A673 (cell line): ENCODE results near the gene UQCRHL. TPM values are rescaled to one million over a fixed set of nuclear protein-coding genes. Genes with fewer than 3 reads are reported as not detected.
A peak's percentile ranks its signal among the peaks of the same experiment; 100 is the strongest.
"Not testable (repeated sequence)": the region's sequence is repeated elsewhere in the genome, so short reads cannot be mapped to it uniquely, and the experiment has no call there.

Source experiments
- BruUV-seq: library from RNA; stranded (reverse); fragments of 400-500 nt; replicated peaks from 2 replicates; lab custom pipeline; 2021; lab: Mats Ljungman, UMichigan
- CTCF ChIA-PET: fragments of 300-600 bp; sonication (Branson Sonifier 250); formaldehyde crosslinking; loops from one replicate; lab custom pipeline; 2022; ENCODE audit warnings: antibody characterized with exemption; lab: Charles Lee
- POLR2A ChIA-PET: fragments of 300-600 bp; sonication (Branson Sonifier 250); formaldehyde crosslinking; loops from one replicate; lab custom pipeline; 2022; ENCODE audit warnings: antibody characterized with exemption; ENCODE audit not compliant: low non-redundant PET; lab: Charles Lee
- DNase-seq: peaks from one replicate; pipeline ENCODE4 v3.0.0-alpha.2; 2015; ENCODE audit warnings: low spot score
- H3K27ac ChIP-seq: fragments of 200-600 bp; sonication (generic); 2 replicates; pipeline ENCODE4 v1.5.1; 2016; ENCODE audit warnings: mixed run types, low read depth, mild to moderate bottlenecking, mixed read lengths, antibody characterized with exemption, low read length; ENCODE audit not compliant: poor library complexity, severe bottlenecking
- H3K27me3 ChIP-seq: fragments of 200-600 bp; sonication (generic); replicated peaks from 2 replicates; pipeline ENCODE4 v1.6.1; 2017; ENCODE audit warnings: mixed run types, low read depth, mild to moderate bottlenecking, mixed read lengths, antibody characterized with exemption, low read length; ENCODE audit not compliant: insufficient read depth, poor library complexity
- H3K36me3 ChIP-seq: fragments of 200-600 bp; sonication (generic); 2 replicates; pipeline ENCODE4 v1.6.1; 2016; ENCODE audit warnings: mixed run types, mild to moderate bottlenecking, mixed read lengths, antibody characterized with exemption, low read length; ENCODE audit not compliant: insufficient read depth, poor library complexity, severe bottlenecking
- H3K4me1 ChIP-seq: fragments of 200-600 bp; sonication (generic); 2 replicates; pipeline ENCODE4 v1.6.1; 2017; ENCODE audit warnings: mixed run types, mild to moderate bottlenecking, mixed read lengths, antibody characterized with exemption, low read length; ENCODE audit not compliant: insufficient read depth, poor library complexity, severe bottlenecking
- H3K4me3 ChIP-seq: fragments of 200-600 bp; sonication (generic); 2 replicates; pipeline ENCODE4 v1.5.1; 2016; ENCODE audit warnings: low read depth, mixed run types, mild to moderate bottlenecking, mixed read lengths, low read length; ENCODE audit not compliant: poor library complexity, severe bottlenecking
- H3K9me3 ChIP-seq: fragments of 200-600 bp; sonication (generic); 2 replicates; pipeline ENCODE4 v1.6.1; 2016; ENCODE audit warnings: mixed run types, low read depth, mild to moderate bottlenecking, mixed read lengths, antibody characterized with exemption, low read length; ENCODE audit not compliant: poor library complexity, severe bottlenecking
- EZH2 ChIP-seq: fragments of 200-600 bp; sonication (generic); IDR thresholded peaks from 2 replicates; pipeline ENCODE4 v1.6.1; 2017; ENCODE audit warnings: borderline replicate concordance, low read depth, mild to moderate bottlenecking, mixed read lengths, antibody characterized with exemption, low read length; ENCODE audit not compliant: poor library complexity, severe bottlenecking
- intact Hi-C: fragments of 100-400 bp; cut with micrococcal nuclease; formaldehyde crosslinking; loops from one replicate; pipeline ENCODE4 v1.10.0; 2022; ENCODE audit not compliant: unreplicated experiment
- total RNA-seq: library from RNA; stranded (reverse); gene quantifications from 2 replicates; pipeline ENCODE4 v1.2.3, GENCODE V29; 2021
- TF ChIP-seq, protein P1 (sequence below): fragments of 300-800, 200-600 bp; sonication (generic); conservative IDR thresholded peaks from 2 replicates; pipeline ENCODE4 v1.5.1; 2017; ENCODE audit warnings: low read depth, mild to moderate bottlenecking, antibody characterized with exemption, low read length, moderate library complexity, mixed read lengths

UQCRHL gene
- total RNA-seq, 1 experiment from 2014 or later = 4.1 TPM

GRCh38 chr1:15836772-15837669 lies 29.6 kb upstream of the UQCRHL start:
- Histone ChIP-seq H3K27ac (no peak overlapping the region), H3K4me3 (no peak overlapping the region), H3K36me3 (no peaks in the 10 kb centered on the region), H3K4me1 (peaks cover 12% of the 10 kb centered on the region), H3K9me3 (no peaks in the 10 kb centered on the region), H3K27me3 (no peaks in the 10 kb centered on the region)
- TF ChIP-seq, protein P1, sequence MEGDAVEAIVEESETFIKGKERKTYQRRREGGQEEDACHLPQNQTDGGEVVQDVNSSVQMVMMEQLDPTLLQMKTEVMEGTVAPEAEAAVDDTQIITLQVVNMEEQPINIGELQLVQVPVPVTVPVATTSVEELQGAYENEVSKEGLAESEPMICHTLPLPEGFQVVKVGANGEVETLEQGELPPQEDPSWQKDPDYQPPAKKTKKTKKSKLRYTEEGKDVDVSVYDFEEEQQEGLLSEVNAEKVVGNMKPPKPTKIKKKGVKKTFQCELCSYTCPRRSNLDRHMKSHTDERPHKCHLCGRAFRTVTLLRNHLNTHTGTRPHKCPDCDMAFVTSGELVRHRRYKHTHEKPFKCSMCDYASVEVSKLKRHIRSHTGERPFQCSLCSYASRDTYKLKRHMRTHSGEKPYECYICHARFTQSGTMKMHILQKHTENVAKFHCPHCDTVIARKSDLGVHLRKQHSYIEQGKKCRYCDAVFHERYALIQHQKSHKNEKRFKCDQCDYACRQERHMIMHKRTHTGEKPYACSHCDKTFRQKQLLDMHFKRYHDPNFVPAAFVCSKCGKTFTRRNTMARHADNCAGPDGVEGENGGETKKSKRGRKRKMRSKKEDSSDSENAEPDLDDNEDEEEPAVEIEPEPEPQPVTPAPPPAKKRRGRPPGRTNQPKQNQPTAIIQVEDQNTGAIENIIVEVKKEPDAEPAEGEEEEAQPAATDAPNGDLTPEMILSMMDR = no peak
- TF ChIP-seq EZH2 = no peak
- ChIA-PET POLR2A (no interaction called here), CTCF (interaction anchor here (0.7 kb wide), 1 partner anchor 45 kb away, joined by 4 read pairs; no protein-coding TSS in a partner anchor)
- DNase-seq = no peak
- intact Hi-C loops = no loop called here
- BruUV-seq = no TSS peak

GRCh38 chr1:15836511-15836771 lies 29.0 kb upstream of the UQCRHL start:
- H3K27me3 ChIP-seq, DNase-seq, H3K36me3 ChIP-seq, H3K9me3 ChIP-seq, POLR2A ChIA-PET, intact Hi-C loops: not testable (repeated sequence)
- TSS peak; percentile 89 for BruUV-seq
- Histone ChIP-seq H3K27ac (peak overlapping the region; percentile 100), H3K4me3 (peak overlapping the region; percentile 61), H3K4me1 (peaks cover 12% of the 10 kb centered on the region)
- CTCF ChIA-PET = interaction anchor here (0.7 kb wide), 1 partner anchor 44 kb away, joined by 4 read pairs; no protein-coding TSS in a partner anchor

DNA sequence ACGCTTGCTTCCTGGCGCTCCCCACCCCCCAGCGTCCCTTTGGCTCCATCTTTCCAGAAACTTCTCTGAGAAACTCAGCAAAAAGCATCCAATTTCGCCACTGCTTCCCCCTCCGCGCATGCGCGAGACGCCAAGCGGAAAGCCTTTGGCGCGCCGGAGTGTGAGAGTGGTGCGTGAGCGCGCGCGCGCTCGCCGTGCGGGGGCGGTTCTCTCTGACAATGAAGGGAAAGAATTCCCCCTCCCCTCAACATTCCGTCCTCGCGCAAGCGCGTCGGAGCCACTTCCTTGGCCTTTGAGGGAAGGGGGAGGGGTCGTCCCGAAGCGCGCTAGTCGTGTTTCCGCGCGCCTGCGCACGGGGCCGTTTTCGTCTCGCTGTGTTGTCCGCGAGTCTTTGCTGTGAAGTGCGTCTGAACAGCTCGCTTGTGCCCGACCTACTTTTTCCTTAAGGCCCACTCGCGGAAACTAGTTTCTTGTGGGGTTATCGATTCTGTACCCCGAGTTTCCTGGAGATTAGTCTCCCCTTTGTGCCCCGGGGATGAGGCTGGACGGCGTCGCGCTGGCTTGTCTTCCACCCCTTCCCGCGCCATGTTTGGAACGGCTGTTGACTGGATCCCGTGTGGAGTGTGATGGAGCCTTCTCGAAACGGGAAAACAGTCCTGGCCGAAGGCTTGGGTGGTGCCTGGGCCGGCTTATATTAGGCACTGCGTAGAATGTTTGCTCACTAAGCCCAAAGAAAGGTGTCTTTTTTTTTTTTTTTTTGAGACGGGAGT lies 28.5 kb upstream of the UQCRHL start:
- POLR2A ChIA-PET = no interaction called here
- TF ChIP-seq EZH2 = no peak
- TF ChIP-seq, protein P1 = no peak
- peaks cover 12% of the 10 kb centered on the region for H3K4me1 ChIP-seq
- peak; percentile 100 for DNase-seq
- H3K4me3 ChIP-seq = peak overlapping the region; percentile 61
- CTCF ChIA-PET = interaction anchor here (0.7 kb wide), 1 partner anchor 44 kb away, joined by 4 read pairs; no protein-coding TSS in a partner anchor
- no TSS peak for BruUV-seq
- no peaks in the 10 kb centered on the region for H3K9me3 ChIP-seq
- peak overlapping the region; percentile 100 for H3K27ac ChIP-seq
- no peaks in the 10 kb centered on the region for H3K27me3 ChIP-seq
- H3K36me3 ChIP-seq = no peaks in the 10 kb centered on the region
- intact Hi-C loops = no loop called here
